Kidney (tissue), 14 donors: ENCODE results near the gene HOXB7. TPM values are rescaled to one million over a fixed set of nuclear protein-coding genes. Genes with fewer than 3 reads are reported as not detected.

Experiments
- DNase-seq, 5 donors: peaks; one replicate each; pipeline ENCODE4 v3.0.0-alpha.2; 2013 to 2020
- FAIRE-seq: peaks from 2 replicates; lab custom pipeline; 2012; peaks lifted over from hg19 to GRCh38; lab: Jason Lieb, UNC
- H3K27ac ChIP-seq, 2 donors: one replicate each; pipeline ENCODE4 v1.7.0; 2013; ENCODE audit warnings: low read depth in 2 of 2, low read length in 2 of 2, inconsistent platforms in 1 of 2
- H3K27me3 ChIP-seq: one replicate; pipeline ENCODE4 v1.7.1; 2013; ENCODE audit warnings: low read length, inconsistent platforms; ENCODE audit not compliant: control insufficient read depth, insufficient read depth
- H3K36me3 ChIP-seq, 3 donors: one replicate each; pipeline versions ENCODE4 v1.7.0 to v1.7.1; 2013; ENCODE audit warnings: low read length in 3 of 3, control low read depth in 1 of 3, inconsistent platforms in 1 of 3; ENCODE audit not compliant: insufficient read depth in 3 of 3, control insufficient read depth in 2 of 3
- H3K4me1 ChIP-seq, 3 donors: one replicate each; pipeline versions ENCODE4 v1.7.0 to v1.7.1; 2013; ENCODE audit warnings: low read length in 3 of 3, inconsistent platforms in 1 of 3, low read depth in 1 of 3; ENCODE audit not compliant: control insufficient read depth in 2 of 3, insufficient read depth in 2 of 3
- H3K4me3 ChIP-seq, 3 donors: one replicate each; pipeline versions ENCODE4 v1.7.0 to v1.8.1; 2013; ENCODE audit warnings: low read length in 3 of 3, control low read depth in 1 of 3, inconsistent platforms in 1 of 3
- H3K9ac ChIP-seq, 3 donors: one replicate each; pipeline versions ENCODE4 v1.7.0 to v1.7.1; 2013; ENCODE audit warnings: low read length in 3 of 3, control low read depth in 1 of 3, inconsistent platforms in 1 of 3
- H3K9me3 ChIP-seq, 3 donors: one replicate each; pipeline versions ENCODE4 v1.7.0 to v1.7.1; 2013; ENCODE audit warnings: low read length in 3 of 3, control low read depth in 1 of 3, inconsistent platforms in 1 of 3; ENCODE audit not compliant: control insufficient read depth in 2 of 3, insufficient read depth in 1 of 3
- intact Hi-C: fragments of 100-400 bp; cut with DNase I; formaldehyde crosslinking; loops from one replicate; pipeline ENCODE4 v1.11.1; 2022
- polyA plus RNA-seq: library from polyadenylated mRNA; stranded (reverse); fragments of 350-450 nt; fragmentation: Illumina TruSeq; extraction: RNeasy Lipid Tissue Mini Kit (QIAGEN cat#74804); gene quantifications from one replicate; pipeline ENCODE4 v1.2.3, GENCODE V29; 2014; ENCODE audit warnings: low read depth, low replicate concordance; ENCODE audit not compliant: insufficient read depth
- total RNA-seq: library from RNA; stranded (reverse); fragmentation: NEBNext Ultra II Directional; extraction: Animal tissue kit (Norgen Biotek cat#: 25700); gene quantifications from one replicate; pipeline ENCODE4 v1.2.1, GENCODE V29; 2021
- TF ChIP-seq, protein P1 (sequence below): IDR thresholded peaks from 3 replicates; pipeline ENCODE4 v1.5.1; 2012; ENCODE audit warnings: mild to moderate bottlenecking, moderate library complexity, borderline replicate concordance; ENCODE audit not compliant: insufficient read depth; ENCODE audit errors: extremely low read depth
- donor health status: control.
- donor health status: control.
- donor health status: control.
- donor health status: control.
- donor health status: control.
- donor health status: DM: yes; HTN: yes; CAD: no.
- donor health status: Normal renal cell carcinoma (clear cell type).

Gene HOXB7
- total and polyA plus RNA-seq, 2 donors from 2014 or later, result 45.4 to 49.6 TPM

DNA sequence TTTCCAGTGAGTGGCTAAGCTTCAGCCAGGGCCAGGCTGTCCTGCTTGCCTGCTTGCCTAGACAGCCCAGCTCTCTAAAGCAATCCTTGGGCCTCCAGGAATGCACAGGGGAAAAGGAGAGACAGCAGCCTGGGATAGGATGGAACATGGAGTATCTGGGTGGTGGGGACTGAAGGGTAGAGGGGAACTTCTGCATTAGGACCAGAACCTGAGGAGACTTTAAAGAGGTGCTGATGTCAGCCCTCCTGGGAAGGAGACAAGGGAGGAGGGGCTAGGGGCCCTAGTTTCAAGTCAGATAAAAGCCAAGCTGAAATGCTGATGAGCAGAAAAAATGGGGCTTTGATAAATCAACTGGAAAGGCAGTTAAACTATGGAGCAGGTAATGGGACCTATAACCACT is 1.8 kb downstream of the HOXB7 start:
- TF ChIP-seq, protein P1, sequence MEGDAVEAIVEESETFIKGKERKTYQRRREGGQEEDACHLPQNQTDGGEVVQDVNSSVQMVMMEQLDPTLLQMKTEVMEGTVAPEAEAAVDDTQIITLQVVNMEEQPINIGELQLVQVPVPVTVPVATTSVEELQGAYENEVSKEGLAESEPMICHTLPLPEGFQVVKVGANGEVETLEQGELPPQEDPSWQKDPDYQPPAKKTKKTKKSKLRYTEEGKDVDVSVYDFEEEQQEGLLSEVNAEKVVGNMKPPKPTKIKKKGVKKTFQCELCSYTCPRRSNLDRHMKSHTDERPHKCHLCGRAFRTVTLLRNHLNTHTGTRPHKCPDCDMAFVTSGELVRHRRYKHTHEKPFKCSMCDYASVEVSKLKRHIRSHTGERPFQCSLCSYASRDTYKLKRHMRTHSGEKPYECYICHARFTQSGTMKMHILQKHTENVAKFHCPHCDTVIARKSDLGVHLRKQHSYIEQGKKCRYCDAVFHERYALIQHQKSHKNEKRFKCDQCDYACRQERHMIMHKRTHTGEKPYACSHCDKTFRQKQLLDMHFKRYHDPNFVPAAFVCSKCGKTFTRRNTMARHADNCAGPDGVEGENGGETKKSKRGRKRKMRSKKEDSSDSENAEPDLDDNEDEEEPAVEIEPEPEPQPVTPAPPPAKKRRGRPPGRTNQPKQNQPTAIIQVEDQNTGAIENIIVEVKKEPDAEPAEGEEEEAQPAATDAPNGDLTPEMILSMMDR, result no peak
- intact Hi-C loops, result no loop called here
- H3K4me3 ChIP-seq, result peak overlapping the region; percentile 48 to 85 (median 52)
- H3K9ac ChIP-seq, result peak overlapping the region; percentile 38 to 98 (median 82)
- DNase-seq, result peak in 3 of 5 donors; percentile 68 to 87 (median 80)
- H3K27me3 ChIP-seq, result no peaks in the 10 kb centered on the region
- H3K27ac ChIP-seq, result peak overlapping the region; percentile 97
- H3K9me3 ChIP-seq, result peaks cover 0 to 3% (median 0%) of the 10 kb centered on the region in 3 donors
- H3K36me3 ChIP-seq, result no peaks in the 10 kb centered on the region
- H3K4me1 ChIP-seq, result peaks cover 3 to 12% (median 12%) of the 10 kb centered on the region in 3 donors
- no peak for FAIRE-seq

DNA sequence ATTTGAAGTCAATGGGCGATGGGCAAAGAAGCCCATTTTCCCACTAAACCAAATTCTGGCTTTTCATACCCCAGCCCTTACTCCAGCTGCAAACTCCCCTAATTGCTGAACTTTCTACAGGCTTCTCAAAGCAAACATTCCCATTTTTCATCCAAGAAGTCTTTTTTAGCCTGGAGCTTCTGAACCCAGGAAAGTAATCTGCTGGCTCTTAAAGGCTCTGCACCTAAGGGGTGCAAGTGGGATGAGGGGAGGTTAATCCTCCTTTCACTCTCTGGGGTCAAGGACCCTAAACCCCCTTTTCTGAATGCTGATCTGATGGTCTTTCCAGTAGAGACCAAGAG is 2.4 kb downstream of the HOXB7 start:
- Histone ChIP-seq H3K36me3 (no peaks in the 10 kb centered on the region), H3K4me3 (peak overlapping the region; percentile 11 to 85 (median 52)), H3K9ac (peak overlapping the region in 2 of 3 donors; percentile 59 to 98), H3K4me1 (peaks cover 3 to 12% (median 12%) of the 10 kb centered on the region in 3 donors), H3K27me3 (no peaks in the 10 kb centered on the region), H3K27ac (peak overlapping the region; percentile 97), H3K9me3 (peaks cover 0 to 3% (median 0%) of the 10 kb centered on the region in 3 donors)
- FAIRE-seq (no peak), DNase-seq (no peak)
- intact Hi-C loops, result no loop called here
- TF ChIP-seq, protein P1, result no peak

DNA sequence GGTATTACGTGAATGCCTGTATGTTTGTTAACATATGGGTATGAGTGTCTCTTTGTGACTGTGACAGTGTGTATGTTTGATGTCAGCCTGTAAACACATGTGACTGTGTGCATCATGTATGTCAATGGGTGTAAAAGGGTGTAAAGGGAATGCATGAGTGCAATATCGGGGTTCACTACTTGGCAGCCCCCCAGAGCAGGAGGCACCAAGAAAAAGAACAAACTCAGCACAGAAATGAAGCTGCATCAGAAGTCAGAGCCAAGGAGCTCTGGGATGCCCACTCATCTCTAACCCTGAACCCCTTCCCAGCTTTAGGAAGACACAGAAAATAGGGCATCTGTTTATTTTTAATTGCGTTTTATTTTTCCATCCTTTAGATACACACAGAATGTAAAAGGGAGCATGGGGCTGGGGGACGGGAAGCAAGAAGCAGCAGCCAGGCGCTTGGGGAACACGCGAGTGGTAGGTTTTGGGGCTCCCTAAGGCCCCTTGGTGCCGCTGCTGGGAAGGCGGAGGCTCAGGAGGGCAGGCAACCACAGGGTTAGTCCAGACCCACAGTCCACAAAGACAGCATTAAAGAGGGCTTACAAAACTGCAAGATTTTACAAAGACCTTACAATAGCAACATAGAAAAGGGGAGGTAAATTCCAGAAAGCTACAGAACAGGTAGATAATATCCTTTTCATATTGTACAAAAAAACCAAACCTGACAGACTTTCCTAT is 3.8 kb downstream of the HOXB7 start:
- Histone ChIP-seq H3K27ac (peak overlapping the region; percentile 90 to 94), H3K9me3 (peaks cover 0 to 3% (median 0%) of the 10 kb centered on the region in 3 donors), H3K4me1 (peaks cover 3 to 12% (median 12%) of the 10 kb centered on the region in 3 donors), H3K4me3 (peak overlapping the region in 2 of 3 donors; percentile 51 to 54), H3K27me3 (no peaks in the 10 kb centered on the region), H3K36me3 (no peaks in the 10 kb centered on the region), H3K9ac (peak overlapping the region; percentile 69 to 79 (median 77))
- no peak for DNase-seq
- TF ChIP-seq, protein P1, result no peak
- intact Hi-C loops, result no loop called here
- FAIRE-seq, result no peak
